Fibroblast of mammary gland (primary cell): Measurements from ENCODE around the gene SLC37A1.

ENCODE experiments used
- DNase-seq: peaks from one replicate; pipeline ENCODE4 v3.0.0-alpha.2; 2010; ENCODE audit warnings: low read depth
- H3K4me3 ChIP-seq: 2 replicates; pipeline ENCODE4 v1.5.1; 2011; ENCODE audit warnings: low read depth, mild to moderate bottlenecking, low read length, moderate library complexity; ENCODE audit not compliant: control insufficient read depth
- TF ChIP-seq, protein P1 (sequence below): conservative IDR thresholded peaks from 2 replicates; pipeline ENCODE4 v1.5.1; 2011; ENCODE audit warnings: low read depth, low read length, inconsistent platforms; ENCODE audit not compliant: control insufficient read depth, insufficient read depth

The SLC37A1 gene

DNA sequence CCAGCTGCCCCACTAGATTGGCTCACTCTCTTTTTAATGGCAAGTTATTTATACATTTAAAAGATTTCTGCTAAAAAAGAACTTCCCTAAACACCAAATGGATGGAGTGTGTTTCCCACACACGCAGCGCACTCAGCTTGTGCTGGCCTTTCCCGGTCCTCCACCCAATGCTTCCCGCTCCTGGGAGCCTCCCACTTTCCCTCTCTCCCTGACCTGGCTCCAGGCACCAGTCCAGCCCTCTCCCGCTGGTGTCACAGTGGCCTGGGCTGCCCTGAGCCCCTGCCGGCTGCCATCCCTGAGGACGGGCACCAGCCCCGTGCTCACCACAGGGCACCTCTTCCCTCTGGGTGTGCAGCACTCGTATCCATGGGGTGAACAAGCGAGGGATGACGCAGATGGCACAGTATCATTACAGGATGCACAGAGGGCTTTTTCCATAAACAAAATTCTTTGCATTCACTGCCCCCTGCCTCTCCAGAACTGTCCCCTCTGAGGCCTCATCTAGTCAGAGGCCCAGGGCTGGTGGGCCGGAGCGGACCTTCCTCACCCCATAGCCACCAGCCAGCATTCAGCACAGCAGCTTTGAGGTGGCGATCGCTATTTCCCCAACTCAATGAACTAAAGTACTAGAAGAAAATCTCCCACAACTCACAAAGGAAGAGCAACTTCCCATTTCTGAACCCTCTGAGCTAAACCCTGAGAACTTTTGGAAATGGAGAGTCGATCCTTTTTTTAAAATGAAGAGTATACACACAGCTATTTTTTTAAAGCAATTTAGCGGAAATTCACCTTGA, 68.5 kb downstream of the SLC37A1 start:
- no peak for DNase-seq
- TF ChIP-seq, protein P1, sequence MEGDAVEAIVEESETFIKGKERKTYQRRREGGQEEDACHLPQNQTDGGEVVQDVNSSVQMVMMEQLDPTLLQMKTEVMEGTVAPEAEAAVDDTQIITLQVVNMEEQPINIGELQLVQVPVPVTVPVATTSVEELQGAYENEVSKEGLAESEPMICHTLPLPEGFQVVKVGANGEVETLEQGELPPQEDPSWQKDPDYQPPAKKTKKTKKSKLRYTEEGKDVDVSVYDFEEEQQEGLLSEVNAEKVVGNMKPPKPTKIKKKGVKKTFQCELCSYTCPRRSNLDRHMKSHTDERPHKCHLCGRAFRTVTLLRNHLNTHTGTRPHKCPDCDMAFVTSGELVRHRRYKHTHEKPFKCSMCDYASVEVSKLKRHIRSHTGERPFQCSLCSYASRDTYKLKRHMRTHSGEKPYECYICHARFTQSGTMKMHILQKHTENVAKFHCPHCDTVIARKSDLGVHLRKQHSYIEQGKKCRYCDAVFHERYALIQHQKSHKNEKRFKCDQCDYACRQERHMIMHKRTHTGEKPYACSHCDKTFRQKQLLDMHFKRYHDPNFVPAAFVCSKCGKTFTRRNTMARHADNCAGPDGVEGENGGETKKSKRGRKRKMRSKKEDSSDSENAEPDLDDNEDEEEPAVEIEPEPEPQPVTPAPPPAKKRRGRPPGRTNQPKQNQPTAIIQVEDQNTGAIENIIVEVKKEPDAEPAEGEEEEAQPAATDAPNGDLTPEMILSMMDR = no peak
- H3K4me3 ChIP-seq = no peak overlapping the region

DNA sequence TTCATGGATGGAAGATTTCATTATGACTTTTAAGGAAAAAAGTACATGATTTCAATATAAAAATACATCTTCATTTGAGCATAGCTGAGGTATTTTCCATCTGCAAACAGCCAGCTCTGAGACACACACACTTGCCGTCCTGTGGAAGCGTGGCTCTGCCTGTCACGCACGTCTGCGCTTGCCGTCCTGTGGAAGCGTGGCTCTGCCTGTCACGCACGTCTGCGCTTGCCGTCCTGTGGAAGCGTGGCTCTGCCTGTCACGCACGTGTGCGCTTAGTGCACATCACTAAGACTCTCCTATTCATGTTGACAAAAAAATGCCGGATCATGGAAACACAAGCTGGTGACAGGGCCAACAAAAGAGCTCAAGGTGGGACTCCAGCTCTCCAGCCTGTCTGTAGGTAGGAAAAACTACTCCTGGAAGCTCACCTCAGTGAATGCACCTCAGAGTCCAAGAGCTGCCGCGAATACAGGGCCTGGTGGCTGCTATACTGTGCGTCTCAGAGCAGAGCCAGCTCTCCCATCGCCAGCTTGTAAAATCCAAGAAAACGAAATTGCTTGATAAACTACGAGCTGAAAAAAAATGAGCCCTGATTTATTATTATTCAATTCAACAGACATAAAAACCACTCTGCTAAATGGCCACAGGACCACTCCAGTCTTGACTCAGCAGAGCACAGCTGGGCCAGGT, 69.3 kb downstream of the SLC37A1 start:
- TF ChIP-seq, protein P1 = no peak
- DNase-seq = no peak
- H3K4me3 ChIP-seq = no peak overlapping the region

GRCh38 chr21:42583477-42584295, 70.0 kb downstream of the SLC37A1 start:
- TF ChIP-seq, protein P1 = no peak
- no peak overlapping the region for H3K4me3 ChIP-seq
- DNase-seq = no peak

GRCh38 chr21:42584296-42584641, 70.6 kb downstream of the SLC37A1 start:
- TF ChIP-seq, protein P1 = no peak
- no peak overlapping the region for H3K4me3 ChIP-seq
- DNase-seq = no peak

- no peak overlapping the region for H3K4me3 ChIP-seq
- TF ChIP-seq, protein P1 = no peak
- no peak for DNase-seq
These were observed 72.2 kb downstream of the SLC37A1 start for GRCh38 chr21:42585881-42586280.

DNA sequence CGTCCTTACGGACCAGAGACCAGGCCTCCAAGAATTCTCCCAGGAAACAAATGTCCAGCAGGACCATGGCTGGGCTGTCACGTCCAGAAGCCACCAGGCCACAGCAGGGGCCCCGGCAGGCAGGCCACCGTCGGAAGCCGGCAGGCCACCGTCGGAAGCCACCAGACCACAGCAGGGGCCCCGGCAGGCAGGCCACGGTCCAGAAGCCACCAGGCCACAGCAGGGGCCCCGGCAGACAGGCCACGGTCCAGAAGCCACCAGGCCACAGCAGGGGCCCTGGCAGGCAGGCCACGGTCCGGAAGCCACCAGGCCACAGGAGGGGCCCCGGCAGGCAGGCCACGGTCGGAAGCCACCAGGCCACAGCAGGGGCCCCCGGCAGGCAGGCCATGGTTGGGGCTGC, 72.8 kb downstream of the SLC37A1 start:
- DNase-seq = no peak
- H3K4me3 ChIP-seq = no peak overlapping the region
- TF ChIP-seq, protein P1 = no peak
